Embryonic facial prominence (tissue), 1 donor: ENCODE measurements around the gene HMCN1.

Experiments used
- DNase-seq: peaks from one replicate; pipeline ENCODE4 v3.0.0-alpha.2; 2016; ENCODE audit errors: extremely low spot score

Gene HMCN1

GRCh38 chr1:186240436-186240835 lies 506.2 kb downstream of the HMCN1 start:
- no peak for DNase-seq
